Measurements from ENCODE around the gene HAUS3.
"Not testable (repeated sequence)": the region's sequence is repeated elsewhere in the genome, so short reads cannot be mapped to it uniquely, and the experiment has no call there.

HAUS3 gene

GRCh38 chr4:2251073-2251794 is 9.3 kb upstream of the HAUS3 start:
- no peak for DNase-seq

DNA sequence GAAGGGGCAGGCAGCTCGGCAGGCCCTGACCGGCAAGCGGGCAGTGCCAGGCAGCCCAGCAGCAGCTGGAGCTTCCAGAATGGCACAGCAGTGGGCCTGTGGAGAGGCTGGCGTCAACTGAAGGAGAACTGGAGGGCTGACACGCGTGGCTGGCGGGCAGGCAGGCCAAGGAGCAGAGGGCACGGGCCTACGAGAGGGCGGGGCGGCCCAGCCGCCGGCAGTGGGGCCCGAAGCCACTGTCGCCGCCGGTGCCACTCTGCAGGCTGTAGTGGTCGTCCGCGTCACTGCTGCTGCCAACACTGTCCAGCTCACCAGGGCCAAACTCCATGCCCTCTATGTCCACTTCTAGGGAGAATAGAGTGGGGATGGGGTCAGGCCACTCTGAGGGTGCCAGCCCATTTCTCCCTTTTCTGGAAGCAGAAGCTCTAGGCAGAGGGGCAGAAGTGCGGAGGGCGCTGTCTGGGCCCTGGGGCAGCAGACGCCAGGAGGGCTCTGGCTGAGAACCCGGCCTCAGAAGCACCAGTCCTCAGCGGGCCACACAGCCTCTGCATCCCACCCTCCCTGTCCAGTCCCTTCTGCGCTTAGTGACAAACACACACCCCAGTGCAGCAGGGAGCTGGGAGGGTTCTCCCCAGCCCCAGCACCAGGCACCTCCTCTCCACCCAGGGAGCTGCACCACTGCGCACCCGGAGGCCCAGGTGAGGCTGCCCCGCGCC is 8.6 kb upstream of the HAUS3 start:
- no peak for DNase-seq

DNA sequence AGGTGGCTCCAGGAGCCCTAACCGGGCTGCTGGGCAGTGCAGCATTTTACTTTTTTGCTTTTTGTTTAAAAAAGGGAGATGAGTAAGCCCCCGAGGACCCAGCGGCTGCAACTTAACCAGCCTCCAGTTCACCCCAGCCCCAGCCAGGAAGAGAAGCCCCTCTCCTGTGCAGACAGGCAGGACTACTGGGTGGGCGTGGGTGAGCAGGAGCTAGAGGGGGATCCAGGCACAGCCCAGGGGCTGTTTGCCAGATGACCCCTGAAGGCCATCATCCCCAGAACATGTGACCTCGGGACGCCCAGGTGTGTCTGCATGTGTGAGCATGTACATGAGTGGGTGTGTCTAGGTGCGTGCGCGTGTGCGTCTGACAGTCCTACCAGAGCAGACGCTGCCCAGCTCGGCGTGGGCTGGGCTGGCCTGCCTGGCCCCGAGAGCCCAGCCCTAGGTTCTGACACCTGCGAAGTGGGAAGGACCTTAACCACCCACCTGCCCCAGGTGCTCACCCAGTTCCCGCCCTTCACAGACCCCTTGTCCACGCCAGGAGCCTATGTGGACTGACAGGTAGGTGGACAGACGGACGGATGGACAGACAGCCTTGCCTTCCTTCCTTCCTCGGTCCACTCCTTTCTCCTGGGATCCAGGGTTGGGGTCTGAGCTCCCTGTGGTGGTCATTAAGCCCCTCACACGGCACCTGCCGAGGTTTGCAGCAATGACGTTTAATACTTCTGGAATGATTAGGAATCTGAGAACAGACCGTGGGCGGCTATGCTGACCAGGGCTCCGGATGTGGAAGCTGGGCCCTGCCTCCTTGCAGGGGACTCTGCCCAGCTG is 7.8 kb upstream of the HAUS3 start:
- no peak for DNase-seq

GRCh38 chr4:2248821-2249261 is 6.9 kb upstream of the HAUS3 start:
- no peak for DNase-seq

DNA sequence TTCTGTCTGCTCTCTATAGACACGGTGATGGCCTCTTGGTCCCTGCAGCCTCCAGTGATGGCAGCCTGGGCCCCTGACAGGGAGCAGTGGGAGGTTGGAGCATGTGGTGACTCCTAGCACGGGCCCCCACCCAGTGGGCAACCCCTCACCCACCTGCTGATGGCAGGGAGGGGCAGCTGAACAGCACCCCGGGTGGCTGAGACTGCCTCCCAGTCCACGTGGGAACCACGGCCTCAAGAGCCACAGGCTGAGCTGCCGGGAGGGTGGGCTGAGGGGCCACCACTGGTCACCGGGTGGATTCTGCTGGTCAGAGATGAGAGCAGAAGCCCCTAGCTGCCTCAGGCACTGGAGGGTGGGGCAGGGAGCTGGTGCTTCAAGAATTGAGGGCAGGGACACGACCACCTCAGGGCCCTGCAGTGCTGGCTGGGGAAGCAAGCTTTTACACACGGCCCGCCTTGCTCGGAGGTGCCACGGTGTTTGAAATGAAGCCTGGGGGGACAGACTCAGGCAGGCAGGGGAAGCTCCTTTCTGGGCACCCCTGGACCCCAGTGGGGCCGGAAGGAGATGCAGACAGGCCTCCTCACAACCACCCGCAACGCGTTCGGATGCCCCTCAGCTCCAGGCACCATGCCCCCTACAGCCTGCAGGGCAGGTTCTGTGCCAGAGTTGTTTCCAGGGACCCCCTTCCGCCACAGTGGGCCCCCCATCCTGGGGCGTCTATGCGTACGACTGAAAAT is 6.3 kb upstream of the HAUS3 start:
- DNase-seq, result no peak

GRCh38 chr4:2247128-2248043 is 5.5 kb upstream of the HAUS3 start:
- DNase-seq, result no peak

DNA sequence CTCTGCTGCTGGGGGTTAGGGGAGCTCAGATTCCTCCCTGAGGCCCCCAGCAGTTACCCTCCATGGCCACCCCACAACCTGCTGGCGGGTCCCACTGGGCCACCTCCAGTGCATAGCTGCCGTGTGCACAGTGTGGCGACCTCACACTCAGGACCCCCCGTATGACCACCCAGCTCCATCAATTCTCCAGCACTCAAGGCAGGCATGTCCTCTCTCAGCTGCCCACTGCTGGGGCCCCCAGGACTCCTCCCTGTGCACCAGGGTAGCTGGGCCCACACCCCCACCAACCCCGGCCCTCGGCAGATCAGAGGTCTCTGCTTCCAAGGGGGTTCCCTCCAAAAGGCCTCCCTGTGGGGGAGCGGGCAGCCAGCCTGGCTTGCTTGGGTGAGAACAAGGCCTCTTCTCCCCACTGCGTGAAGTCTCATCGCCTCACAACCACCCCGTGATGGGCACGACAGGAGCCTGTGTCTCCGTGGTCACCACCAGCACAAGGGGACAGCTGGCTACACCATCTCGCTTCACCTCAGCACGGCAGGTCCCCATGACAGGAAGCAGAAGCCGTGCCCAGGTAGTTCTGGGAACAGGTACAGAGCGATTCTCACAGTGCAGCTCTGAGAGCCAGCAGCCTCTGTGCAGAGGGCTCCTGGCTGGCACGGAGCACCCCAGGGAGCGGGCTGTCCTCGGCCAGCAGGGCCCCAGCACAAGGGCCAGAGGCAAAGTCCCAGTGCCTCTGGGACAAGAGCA is 4.6 kb upstream of the HAUS3 start:
- no peak for DNase-seq

GRCh38 chr4:2245787-2246275 is 3.9 kb upstream of the HAUS3 start:
- DNase-seq, result no peak

DNA sequence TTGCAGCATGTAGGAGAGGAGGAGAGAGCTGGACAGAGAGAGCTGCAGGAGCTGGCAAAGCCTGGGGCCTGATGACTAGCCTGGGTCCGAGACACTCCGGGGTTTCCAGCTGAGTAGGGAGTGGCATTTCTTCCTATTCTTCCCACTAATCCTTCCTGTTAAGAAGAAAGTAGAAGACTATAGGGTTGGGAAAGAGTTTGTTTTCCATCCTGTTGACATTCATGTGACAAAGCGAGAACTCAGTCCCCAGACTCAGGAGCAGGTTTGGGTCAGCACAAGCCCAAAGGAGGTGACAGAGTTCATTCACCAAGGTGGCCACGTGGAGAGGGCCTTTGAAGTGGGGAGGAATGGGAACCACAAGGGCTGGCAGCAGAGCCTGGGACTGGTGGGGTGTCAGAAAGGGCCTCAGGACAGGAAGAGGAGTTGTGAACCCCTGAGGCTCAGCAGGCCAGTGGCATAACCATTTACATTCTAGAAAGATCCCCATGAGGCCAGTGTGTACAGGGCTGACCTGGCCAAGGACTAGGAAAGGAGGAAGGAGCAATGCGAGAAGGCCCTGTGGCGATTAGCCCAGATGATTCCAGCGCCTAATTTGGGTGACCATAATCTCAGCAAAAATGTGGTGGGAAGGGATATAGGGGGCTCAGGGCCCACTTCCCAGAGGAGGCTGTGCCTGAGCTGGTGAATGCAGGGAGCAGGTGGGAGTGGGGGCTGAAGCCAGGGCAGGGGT is 3.3 kb upstream of the HAUS3 start:
- peak; percentile 16 to 31 for DNase-seq

DNA sequence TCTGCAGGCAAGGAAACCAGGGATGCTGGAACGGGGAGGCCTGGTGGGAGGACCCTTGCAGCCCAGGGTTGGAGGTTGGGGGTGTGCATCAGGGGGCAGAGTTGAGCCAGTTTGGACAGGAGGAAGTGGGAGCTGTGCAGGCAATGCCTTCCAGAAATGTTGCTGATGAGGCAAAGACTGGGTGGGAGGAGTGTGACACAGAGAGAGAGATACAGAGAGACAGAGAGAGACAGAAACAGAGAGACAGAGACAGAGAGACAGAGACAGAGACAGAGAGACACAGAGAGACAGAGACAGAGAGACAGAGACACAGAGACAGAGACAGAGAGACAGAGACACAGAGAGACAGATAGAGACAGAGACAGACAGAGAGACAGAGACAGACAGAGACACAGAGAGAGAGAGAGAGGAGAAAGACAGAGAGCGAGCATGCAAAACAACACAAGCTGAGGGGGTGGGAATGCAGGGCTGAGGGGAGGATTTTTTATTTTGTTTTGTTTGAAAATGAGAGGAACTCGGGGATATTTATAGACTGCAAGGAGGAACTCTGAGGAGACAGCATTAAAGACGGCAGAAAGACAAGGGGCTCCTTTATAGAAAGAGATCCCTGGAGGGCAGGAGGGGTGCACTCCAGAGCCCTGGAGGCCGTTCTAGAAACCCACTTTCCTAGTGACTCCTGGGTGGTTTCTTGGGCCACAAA is 1.9 kb upstream of the HAUS3 start:
- DNase-seq, result peak; percentile 77 to 87

DNA sequence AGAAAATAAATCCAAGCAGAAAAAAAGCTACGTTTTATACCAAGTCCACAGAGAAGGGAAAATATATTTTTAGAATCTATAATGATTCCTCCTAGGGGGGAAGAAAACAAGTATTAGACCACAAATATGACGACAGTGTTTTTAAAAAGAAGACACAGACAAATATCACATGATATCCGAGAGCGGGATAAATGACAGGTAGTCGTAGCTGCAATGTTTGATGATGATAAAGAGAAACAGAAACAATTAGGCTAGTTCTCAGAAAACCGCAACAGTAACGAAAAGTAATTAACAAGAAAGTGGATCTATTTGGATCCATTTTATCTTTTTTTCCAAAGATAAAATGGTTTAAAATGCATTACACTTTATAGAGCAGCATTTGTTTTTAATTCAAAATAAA is 918 bp downstream of the HAUS3 start:
- no peak for DNase-seq

GRCh38 chr4:2236944-2237666 is 4.8 kb downstream of the HAUS3 start:
- DNase-seq, result no peak

- no peak for DNase-seq
Measured at GRCh38 chr4:2231082-2231481, 10.8 kb downstream of the HAUS3 start.

- DNase-seq, result no peak
Measured at GRCh38 chr4:2226261-2226660, 15.7 kb downstream of the HAUS3 start.

- DNase-seq, result no peak
Measured at GRCh38 chr4:2222838-2223237, 19.1 kb downstream of the HAUS3 start.

- not testable (repeated sequence) for DNase-seq
Measured at GRCh38 chr4:2221378-2221777, 20.5 kb downstream of the HAUS3 start.

DNA sequence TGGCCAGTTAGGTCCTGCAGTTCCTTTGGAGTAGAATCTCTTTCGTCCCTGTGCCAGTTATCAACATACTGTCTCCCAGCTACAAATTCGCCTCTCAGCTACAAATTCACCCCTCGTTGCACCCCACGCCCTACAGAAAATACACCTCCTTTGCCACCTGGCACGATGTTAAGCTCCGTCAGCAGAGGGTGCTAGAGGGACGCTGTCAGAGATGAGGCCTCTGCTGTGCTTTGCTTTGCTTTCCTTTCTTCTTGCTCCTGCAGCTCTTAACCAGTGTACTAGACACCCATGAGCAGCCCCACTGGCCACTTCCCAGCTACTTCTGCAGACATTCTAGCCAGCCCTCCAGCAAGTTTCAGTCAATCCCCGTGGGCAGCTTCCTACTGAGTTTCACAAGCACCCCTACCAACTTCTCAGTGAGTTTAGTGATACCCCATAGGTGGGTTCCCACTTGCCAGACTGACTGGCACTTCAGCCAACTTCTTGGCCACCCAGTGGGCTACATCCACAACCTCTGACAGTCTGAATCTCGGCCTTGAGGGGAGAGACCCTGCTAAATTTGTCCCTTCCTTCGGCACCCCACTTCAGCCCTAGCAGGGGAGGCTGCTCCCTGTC is 21.8 kb downstream of the HAUS3 start:
- peak; percentile 53 to 62 for DNase-seq

GRCh38 chr4:2219233-2219760 is 22.6 kb downstream of the HAUS3 start:
- no peak for DNase-seq
